ENCODE measurements around the gene CLDN17. TPM values are rescaled to one million over a fixed set of nuclear protein-coding genes. Genes with fewer than 3 reads are reported as not detected.

CLDN17 gene
- total and polyA plus RNA-seq, 2 donors (not counting 3 experiments of a cell fraction or from before 2014, with no cell fraction given) = not detected

GRCh38 chr21:30186242-30186641, 19.6 kb upstream of the CLDN17 start:
- Histone ChIP-seq H3K4me1 (ENCODE audit: control insufficient read depth, extremely low read depth, insufficient read depth, low read length) (no peaks in the 10 kb centered on the region), H3K4me3 (replicated peaks in 1 of 3; ENCODE audit: insufficient read depth in 1 of 3, low read depth in 1 of 3, low read length in 3 of 3) (no peak overlapping the region), H3K9me3 (replicated peaks; ENCODE audit: control insufficient read depth, insufficient read depth, low read length) (no peaks in the 10 kb centered on the region), H3K4me2 (ENCODE audit: insufficient read depth, low read length) (no peak overlapping the region), H3K27ac (ENCODE audit: insufficient read depth, low read depth, low read length) (no peak overlapping the region), H3K27me3 (ENCODE audit: control insufficient read depth in 2 of 2, insufficient read depth in 2 of 2, low read length in 2 of 2) (no peaks in the 10 kb centered on the region), H3K79me2 (ENCODE audit: control insufficient read depth, insufficient read depth, low read length) (no peaks in the 10 kb centered on the region), H3K36me3 (ENCODE audit: control insufficient read depth in 2 of 2, extremely low read depth in 1 of 2, insufficient read depth in 2 of 2, low read length in 2 of 2) (no peaks in the 10 kb centered on the region), H4K20me1 (replicated peaks; ENCODE audit: control insufficient read depth, extremely low read depth, insufficient read depth, low read length) (no peaks in the 10 kb centered on the region), H3K9ac (replicated peaks; ENCODE audit: extremely low read depth, insufficient read depth, low read length) (no peak overlapping the region), H3K9me1 (replicated peaks; ENCODE audit: control insufficient read depth, extremely low read depth, insufficient read depth, low read length) (no peaks in the 10 kb centered on the region), H2AFZ (ENCODE audit: low read depth, low read length) (no peak overlapping the region)
- POLR2A ChIA-PET = no interaction called here
- no peak for TF ChIP-seq JUN (IDR thresholded peaks at IDR 0.05; ENCODE audit: borderline replicate concordance, insufficient read depth, insufficient read length, low read depth)
- TF ChIP-seq GATA2 (IDR thresholded peaks at IDR 0.05; ENCODE audit: insufficient read depth, insufficient read length, low read depth, low read length) = no peak
- no peak for TF ChIP-seq MAX (IDR thresholded peaks at IDR 0.05; ENCODE audit: insufficient read depth, insufficient read length)
- TF ChIP-seq POLR2A (IDR thresholded peaks at IDR 0.05; ENCODE audit: low read depth, low read length) = no peak
- TF ChIP-seq POLR2AphosphoS5 (IDR thresholded peaks at IDR 0.05; ENCODE audit: insufficient read depth, low read depth, low read length) = no peak
- no peak for TF ChIP-seq CTCF (IDR thresholded peaks at IDR 0.05; ENCODE audit: extremely low read depth in 1 of 2, insufficient read depth in 1 of 2, low read depth in 1 of 2, low read length in 2 of 2)
- TF ChIP-seq FOS (IDR thresholded peaks at IDR 0.05; ENCODE audit: borderline replicate concordance, insufficient read depth, low read length) = no peak
- no peak for TF ChIP-seq MYC (IDR thresholded peaks at IDR 0.05; ENCODE audit: low read depth, low read length)
- TF ChIP-seq EZH2 (IDR thresholded peaks at IDR 0.05; ENCODE audit: borderline replicate concordance, low read depth, low read length, severe bottlenecking) = no peak
- DNase-seq (ENCODE audit: low read depth, low spot score) (no peak), FAIRE-seq (no peak)
- CTCF ChIA-PET = no interaction called here
- dilution Hi-C loops (cut with MboI; ENCODE audit: extremely low pct_ligation_motif_present, low sequenced_read_pairs) = no loop called here
- intact Hi-C loops (cut with micrococcal nuclease) = no loop called here
- no TSS peak for BruUV-seq (replicated peaks)
